ENCODE results near the gene SLC16A4.

DNA sequence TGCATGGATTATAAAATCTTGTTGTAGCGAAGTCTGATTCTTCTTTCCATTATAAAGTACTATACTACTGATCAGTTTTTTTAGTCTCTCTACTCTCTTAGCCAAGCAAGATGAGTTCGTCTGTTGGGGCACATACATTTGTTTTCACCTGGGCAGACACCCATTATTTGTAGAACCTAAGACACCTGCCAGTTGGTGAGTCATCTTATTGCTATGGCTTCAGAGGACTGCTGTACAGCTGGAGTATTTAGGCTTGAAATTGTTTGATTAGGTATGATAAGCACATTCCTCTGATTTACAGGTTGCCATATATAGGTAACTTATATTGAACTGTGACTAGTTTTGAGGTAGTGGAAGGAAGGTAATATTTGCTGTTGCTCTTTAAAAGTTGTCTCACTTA lies 34.4 kb downstream of the SLC16A4 start:
- no peak for TF ChIP-seq POLR2AphosphoS5 (IDR thresholded peaks at IDR 0.05; ENCODE audit: low read depth, low read length)
- no peak for TF ChIP-seq POLR2A (IDR thresholded peaks at IDR 0.05; ENCODE audit: low read depth, low read length)

Measured in GM12892 (cell line).